ENCODE data around the gene B3GLCT. TPM values are rescaled to one million over a fixed set of nuclear protein-coding genes. Genes with fewer than 3 reads are reported as not detected.

Gene B3GLCT
- total and polyA plus RNA-seq, 10 of the 15 experiments (the other 5 are each of a cell fraction or from before 2014, with no cell fraction given) = 0.07 to 0.89 (median 0.25) TPM

DNA sequence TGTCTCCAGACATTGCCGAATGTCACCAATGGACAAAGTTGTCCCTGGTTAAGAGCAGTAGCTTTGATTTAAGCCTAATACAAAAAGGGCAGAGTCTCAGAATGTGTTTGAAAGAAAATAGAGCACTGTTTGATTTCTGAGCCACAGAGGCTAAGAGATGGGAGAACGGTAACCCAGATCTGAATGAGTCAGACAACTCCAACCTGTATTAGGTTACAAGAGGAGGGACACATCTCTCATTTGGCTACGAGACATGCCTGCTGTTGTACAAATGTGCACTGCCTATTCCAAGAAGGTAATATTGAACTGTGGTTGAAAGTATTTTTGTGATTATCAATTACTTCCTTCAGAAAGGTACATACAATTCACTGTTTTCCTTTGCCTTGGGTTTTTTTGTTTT lies 33.2 kb upstream of the B3GLCT start:
- FAIRE-seq (no peak), ATAC-seq (no peak), DNase-seq (ENCODE audit: low read depth, low spot score) (no peak)
- 85% methylated on average over 3 of the region's 3 CpGs for WGBS (ENCODE audit: insufficient coverage, insufficient replicate concordance, low lambda C conversion rate, missing lambda C conversion rate)
- no peak for TF ChIP-seq POU2F2 (IDR thresholded peaks at IDR 0.05; ENCODE audit: borderline replicate concordance, low read depth, low read length)
- TF ChIP-seq SMARCA5 (IDR thresholded peaks at IDR 0.05) = no peak
- TF ChIP-seq BACH1 (IDR thresholded peaks at IDR 0.05; ENCODE audit: borderline replicate concordance) = no peak
- TF ChIP-seq SREBF2 (IDR thresholded peaks at IDR 0.05; ENCODE audit: low read length) = no peak
- TF ChIP-seq KAT2A (conservative IDR thresholded peaks at IDR 0.05; ENCODE audit: control insufficient read depth, low read depth, low read length) = no peak
- no peak for TF ChIP-seq E2F8 (IDR thresholded peaks at IDR 0.05; ENCODE audit: low read depth, partially characterized antibody)
- no peak for TF ChIP-seq DPF2 (IDR thresholded peaks at IDR 0.05)
- no peak for TF ChIP-seq ATF7 (IDR thresholded peaks at IDR 0.05; ENCODE audit: low read depth)
- TF ChIP-seq FOXK2 (IDR thresholded peaks at IDR 0.05) = no peak
- TF ChIP-seq CBX5 (IDR thresholded peaks at IDR 0.05; ENCODE audit: low read depth) = no peak
- no peak for TF ChIP-seq ZNF207 (IDR thresholded peaks at IDR 0.05; ENCODE audit: borderline replicate concordance)
- no peak for TF ChIP-seq STAT3 (IDR thresholded peaks at IDR 0.05; ENCODE audit: low read depth, low read length)
- no peak for TF ChIP-seq SPI1 (IDR thresholded peaks at IDR 0.05; ENCODE audit: borderline replicate concordance, insufficient read depth, low read depth, low read length)
- no peak for TF ChIP-seq MTA2 (IDR thresholded peaks at IDR 0.05; ENCODE audit: low read depth)
- no peak for TF ChIP-seq HDGF (IDR thresholded peaks at IDR 0.05)
- TF ChIP-seq BRCA1 (IDR thresholded peaks at IDR 0.05; ENCODE audit: low read depth, low read length) = no peak
- TF ChIP-seq ZNF592 (IDR thresholded peaks at IDR 0.05) = no peak
- TF ChIP-seq, protein P1, sequence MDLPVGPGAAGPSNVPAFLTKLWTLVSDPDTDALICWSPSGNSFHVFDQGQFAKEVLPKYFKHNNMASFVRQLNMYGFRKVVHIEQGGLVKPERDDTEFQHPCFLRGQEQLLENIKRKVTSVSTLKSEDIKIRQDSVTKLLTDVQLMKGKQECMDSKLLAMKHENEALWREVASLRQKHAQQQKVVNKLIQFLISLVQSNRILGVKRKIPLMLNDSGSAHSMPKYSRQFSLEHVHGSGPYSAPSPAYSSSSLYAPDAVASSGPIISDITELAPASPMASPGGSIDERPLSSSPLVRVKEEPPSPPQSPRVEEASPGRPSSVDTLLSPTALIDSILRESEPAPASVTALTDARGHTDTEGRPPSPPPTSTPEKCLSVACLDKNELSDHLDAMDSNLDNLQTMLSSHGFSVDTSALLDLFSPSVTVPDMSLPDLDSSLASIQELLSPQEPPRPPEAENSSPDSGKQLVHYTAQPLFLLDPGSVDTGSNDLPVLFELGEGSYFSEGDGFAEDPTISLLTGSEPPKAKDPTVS (IDR thresholded peaks at IDR 0.05; ENCODE audit: low read depth, low read length) = no peak
- TF ChIP-seq MTA3 (IDR thresholded peaks at IDR 0.05; ENCODE audit: borderline replicate concordance, low read length) = no peak
- Histone ChIP-seq H3K79me2 (ENCODE audit: control insufficient read depth, insufficient read depth, low read length) (0 out of 2 replicates have a peak, but pooled peaks cover 1% of the 10 kb centered on the region), H4K20me1 (ENCODE audit: control insufficient read depth, insufficient read depth) (no peaks in the 10 kb centered on the region), H3K36me3 (ENCODE audit: control insufficient read depth in 2 of 2, insufficient read depth in 2 of 2, low read length in 1 of 2) (no peaks in the 10 kb centered on the region), H3K4me3 (no peak overlapping the region), H3K4me1 (ENCODE audit: control insufficient read depth, insufficient read depth, low read length) (peaks cover 15% of the 10 kb centered on the region), H3K9ac (ENCODE audit: control insufficient read depth, insufficient read depth, low read length) (no peak overlapping the region), H3K27ac (ENCODE audit: control insufficient read depth, insufficient read depth) (no peak overlapping the region), H3K27me3 (replicated peaks in 1 of 2; ENCODE audit: control insufficient read depth in 2 of 2, insufficient read depth in 2 of 2, low read length in 1 of 2) (no peaks in the 10 kb centered on the region), H2AFZ (ENCODE audit: control insufficient read depth, low read depth, low read length) (no peak overlapping the region), H3K9me3 (replicated peaks; ENCODE audit: control insufficient read depth, insufficient read depth, low read length) (no peaks in the 10 kb centered on the region), H3K4me2 (ENCODE audit: control insufficient read depth, insufficient read depth) (no peak overlapping the region)
- no TSS peak for BruUV-seq (replicated peaks)
- ChIA-PET SMC1A (ENCODE audit: uncharacterized antibody, unreplicated experiment) (no interaction called here), CTCF (no interaction called here), POLR2A (no interaction called here), RAD21 (ENCODE audit: unreplicated experiment) (no interaction called here)
- in situ Hi-C loops (cut with MboI) = loop anchor here (25.0 kb wide), 1 partner anchor 1371 kb away; the partner anchor contains the start of gene N4BP2L2
- intact Hi-C loops (cut with micrococcal nuclease; ENCODE audit: unreplicated experiment) = no loop called here
